ENCODE measurements around the gene STK10.

The STK10 gene

DNA sequence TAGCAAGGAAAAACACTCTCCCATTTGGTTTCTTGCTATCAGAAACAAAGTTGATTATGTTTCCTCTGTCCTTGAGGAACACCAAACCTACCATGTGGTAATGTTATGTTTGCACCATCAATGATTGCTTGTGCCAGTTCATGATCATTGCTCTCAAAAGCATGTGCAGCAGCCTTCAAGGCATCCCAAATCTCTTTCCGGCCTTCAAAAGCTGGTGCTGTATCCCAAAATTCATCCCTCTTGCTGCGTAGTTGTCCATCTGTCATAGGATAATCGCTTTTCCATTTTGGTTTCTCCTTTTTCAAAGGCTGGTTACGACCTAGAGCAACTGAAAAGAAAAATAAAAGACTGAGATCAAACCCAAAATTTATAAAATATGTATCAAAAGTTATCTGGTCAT, 46.0 kb upstream of the STK10 start:
- Histone ChIP-seq H3K9me3 (ENCODE audit: control insufficient read depth, insufficient read depth, low read length) (no peaks in the 10 kb centered on the region), H3K27ac (ENCODE audit: low read depth, low read length) (no peak overlapping the region), H3K4me3 (ENCODE audit: low read length) (no peak overlapping the region), H3K79me2 (ENCODE audit: control insufficient read depth, low read length) (peaks cover 34% of the 10 kb centered on the region), H4K20me1 (ENCODE audit: control insufficient read depth, insufficient read depth, low read depth, low read length) (0 out of 2 replicates have a peak, but pooled peaks cover 3% of the 10 kb centered on the region), H3F3A (ENCODE audit: control insufficient read depth, insufficient read depth) (no peaks in the 10 kb centered on the region), H3K9me2 (replicated peaks; ENCODE audit: control insufficient read depth, low read length) (no peaks in the 10 kb centered on the region), H3K4me2 (ENCODE audit: low read length) (no peak overlapping the region), H3K27me3 (ENCODE audit: control insufficient read depth, low read length) (no peaks in the 10 kb centered on the region), H3K36me3 (ENCODE audit: control insufficient read depth, low read length) (peaks cover 34% of the 10 kb centered on the region), H3K4me1 (ENCODE audit: control insufficient read depth, low read length) (peaks cover 33% of the 10 kb centered on the region)
- TF ChIP-seq CTCF (IDR thresholded peaks at IDR 0.05; ENCODE audit: low read depth, low read length, poor library complexity, severe bottlenecking) (no peak), EZH2phosphoT487 (IDR thresholded peaks at IDR 0.05; ENCODE audit: borderline replicate concordance, low read length) (no peak)

GRCh38 chr5:172229904-172230303, 41.9 kb upstream of the STK10 start:
- Histone ChIP-seq H3K79me2 (ENCODE audit: control insufficient read depth, low read length) (peaks cover 3% of the 10 kb centered on the region; the same call in 1 of the 2 replicates), H3F3A (ENCODE audit: control insufficient read depth, insufficient read depth) (no peaks in the 10 kb centered on the region)

GRCh38 chr5:172224996-172225395, 37.0 kb upstream of the STK10 start:
- no peaks in the 10 kb centered on the region for H3K9me3 ChIP-seq (ENCODE audit: control insufficient read depth, insufficient read depth, low read length)
- no peak overlapping the region for H3K4me2 ChIP-seq (ENCODE audit: low read length)
- no peak overlapping the region for H3K4me3 ChIP-seq (ENCODE audit: low read length)
- H3K36me3 ChIP-seq (ENCODE audit: control insufficient read depth, low read length): peaks cover 25% of the 10 kb centered on the region
- H4K20me1 ChIP-seq (ENCODE audit: control insufficient read depth, insufficient read depth, low read depth, low read length): no peaks in the 10 kb centered on the region
- no peaks in the 10 kb centered on the region for H3K27me3 ChIP-seq (ENCODE audit: control insufficient read depth, low read length)
- H3K9me2 ChIP-seq (replicated peaks; ENCODE audit: control insufficient read depth, low read length): no peaks in the 10 kb centered on the region
- no peaks in the 10 kb centered on the region for H3F3A ChIP-seq (ENCODE audit: control insufficient read depth, insufficient read depth)
- H3K4me1 ChIP-seq (ENCODE audit: control insufficient read depth, low read length): no peaks in the 10 kb centered on the region
- H3K27ac ChIP-seq (ENCODE audit: low read depth, low read length): no peak overlapping the region
- no peaks in the 10 kb centered on the region for H3K79me2 ChIP-seq (ENCODE audit: control insufficient read depth, low read length)
- no peak for TF ChIP-seq CTCF (IDR thresholded peaks at IDR 0.05; ENCODE audit: low read depth, low read length, poor library complexity, severe bottlenecking)

More at GRCh38 chr5:172229904-172230303, 41.9 kb upstream of the STK10 start:
- Histone ChIP-seq H3K9me2 (replicated peaks; ENCODE audit: control insufficient read depth, low read length) (no peaks in the 10 kb centered on the region), H4K20me1 (ENCODE audit: control insufficient read depth, insufficient read depth, low read depth, low read length) (no peaks in the 10 kb centered on the region), H3K36me3 (ENCODE audit: control insufficient read depth, low read length) (peaks cover 44% of the 10 kb centered on the region), H3K9me3 (ENCODE audit: control insufficient read depth, insufficient read depth, low read length) (no peaks in the 10 kb centered on the region), H3K4me3 (ENCODE audit: low read length) (no peak overlapping the region), H3K27ac (ENCODE audit: low read depth, low read length) (no peak overlapping the region), H3K4me2 (ENCODE audit: low read length) (no peak overlapping the region), H3K4me1 (ENCODE audit: control insufficient read depth, low read length) (peaks cover under 1% of the 10 kb centered on the region), H3K27me3 (ENCODE audit: control insufficient read depth, low read length) (no peaks in the 10 kb centered on the region)
- TF ChIP-seq CTCF (IDR thresholded peaks at IDR 0.05; ENCODE audit: low read depth, low read length, poor library complexity, severe bottlenecking) (no peak), EZH2phosphoT487 (IDR thresholded peaks at IDR 0.05; ENCODE audit: borderline replicate concordance, low read length) (no peak)

All from DOHH2 (cell line).